ENCODE measurements around the gene CMYA5.

GRCh38 chr5:79672392-79672791, 17.2 kb upstream of the CMYA5 start:
- no peak for TF ChIP-seq GATA2 (IDR thresholded peaks at IDR 0.05; ENCODE audit: low read depth, low read length)
- TF ChIP-seq GATA3 (IDR thresholded peaks at IDR 0.05; ENCODE audit: low read depth, low read length): peak; percentile 75

Measured in SH-SY5Y (cell line).